ENCODE data around the gene PITX2.
A peak's percentile ranks its signal among the peaks of the same experiment; 100 is the strongest.

The PITX2 gene

GRCh38 chr4:110605077-110605476 lies 17.8 kb downstream of the PITX2 start:
- DNase-seq (ENCODE audit: insufficient read length, low spot score), result no peak
- TF ChIP-seq CTCF (IDR thresholded peaks at IDR 0.05; ENCODE audit: insufficient read depth, missing control alignments), result no peak
- no peak for FAIRE-seq

GRCh38 chr4:110602061-110602460 lies 20.8 kb downstream of the PITX2 start:
- FAIRE-seq (no peak), DNase-seq (ENCODE audit: insufficient read length, low spot score) (no peak)
- no peak for TF ChIP-seq CTCF (IDR thresholded peaks at IDR 0.05; ENCODE audit: insufficient read depth, missing control alignments)

- TF ChIP-seq CTCF (IDR thresholded peaks at IDR 0.05; ENCODE audit: insufficient read depth, missing control alignments), result no peak
- FAIRE-seq, result no peak
Measured at GRCh38 chr4:110597582-110597981, 25.3 kb downstream of the PITX2 start.

GRCh38 chr4:110596431-110596830 lies 26.4 kb downstream of the PITX2 start:
- DNase-seq (ENCODE audit: insufficient read length, low spot score) (no peak), FAIRE-seq (no peak)
- TF ChIP-seq CTCF (IDR thresholded peaks at IDR 0.05; ENCODE audit: insufficient read depth, missing control alignments), result no peak

More at GRCh38 chr4:110597582-110597981, 25.3 kb downstream of the PITX2 start:
- DNase-seq (ENCODE audit: insufficient read length, low spot score), result no peak

DNA sequence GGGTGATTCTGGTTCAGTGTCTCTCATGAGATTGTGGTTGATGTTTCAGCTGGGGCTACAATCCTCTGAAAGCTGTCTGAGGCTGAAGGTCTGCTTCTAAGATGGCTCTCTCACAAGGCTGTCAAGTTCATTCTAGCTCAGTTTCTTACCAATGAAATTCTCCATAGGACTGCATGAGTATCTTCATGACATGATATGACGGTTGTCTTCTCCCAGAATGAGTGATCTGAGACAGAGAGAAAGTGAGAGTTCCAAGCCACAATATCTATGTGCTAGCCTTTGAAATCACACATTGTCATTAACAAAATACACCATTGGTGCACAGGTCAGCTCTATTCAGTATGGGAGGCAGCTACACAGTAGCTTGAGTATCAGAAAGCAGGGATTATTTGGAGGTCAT lies 27.3 kb downstream of the PITX2 start:
- DNase-seq (ENCODE audit: insufficient read length, low spot score) (no peak), FAIRE-seq (no peak)
- no peak for TF ChIP-seq CTCF (IDR thresholded peaks at IDR 0.05; ENCODE audit: insufficient read depth, missing control alignments)

GRCh38 chr4:110589297-110589696 lies 33.6 kb downstream of the PITX2 start:
- FAIRE-seq, result no peak
- no peak for DNase-seq (ENCODE audit: insufficient read length, low spot score)
- TF ChIP-seq CTCF (IDR thresholded peaks at IDR 0.05; ENCODE audit: insufficient read depth, missing control alignments), result peak; percentile 15

DNA sequence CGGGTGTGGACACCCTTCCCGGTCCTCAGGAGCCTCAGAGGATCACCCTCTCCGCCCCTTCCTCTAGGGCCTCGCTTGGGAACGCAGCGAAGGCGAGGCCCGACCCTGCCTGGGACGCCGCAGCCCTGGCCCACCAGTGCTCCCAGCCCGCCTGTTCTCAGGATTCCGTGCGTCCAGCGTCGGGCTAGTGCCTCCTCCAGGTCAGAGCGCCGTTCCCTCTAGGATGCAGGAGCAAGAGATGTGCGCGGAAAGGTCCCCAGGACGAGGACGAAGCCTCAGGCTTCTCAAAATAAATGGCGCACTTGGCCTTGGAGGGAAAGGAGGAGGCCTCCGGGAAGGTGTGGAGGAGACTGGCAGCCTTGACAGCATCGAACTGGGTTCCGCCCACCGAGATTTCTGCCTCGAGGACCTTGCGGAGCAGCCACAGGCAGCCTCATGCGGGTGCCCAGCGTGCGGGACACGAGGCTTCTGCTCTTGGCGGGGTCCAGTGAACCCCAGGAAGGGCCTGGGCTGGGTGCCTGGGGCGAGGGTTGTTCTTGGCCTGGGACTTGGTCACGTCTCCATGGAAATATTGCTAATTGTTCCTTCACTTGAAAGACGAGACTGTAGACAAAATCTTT lies 35.1 kb downstream of the PITX2 start:
- DNase-seq (ENCODE audit: insufficient read length, low spot score) (no peak), FAIRE-seq (no peak)
- TF ChIP-seq CTCF (IDR thresholded peaks at IDR 0.05; ENCODE audit: insufficient read depth, missing control alignments), result no peak
